Esophagus mucosa (tissue), 1 donor: ENCODE results near the gene TSPEAR. TPM values are rescaled to one million over a fixed set of nuclear protein-coding genes. Genes with fewer than 3 reads are reported as not detected.

Experiments used
- ATAC-seq: fragments of 200-7000 bp; cut with Tn5 transposase; one replicate; pipeline ENCODE4 v1.9.1; 2020
- total RNA-seq: library from RNA; stranded (reverse); gene quantifications from one replicate; pipeline ENCODE4 v1.2.4, GENCODE V29; 2023
- donor health status: DM: yes; HTN: yes; CAD: no.

TSPEAR gene
- total RNA-seq, 1 donor from 2014 or later = 0.08 TPM

DNA sequence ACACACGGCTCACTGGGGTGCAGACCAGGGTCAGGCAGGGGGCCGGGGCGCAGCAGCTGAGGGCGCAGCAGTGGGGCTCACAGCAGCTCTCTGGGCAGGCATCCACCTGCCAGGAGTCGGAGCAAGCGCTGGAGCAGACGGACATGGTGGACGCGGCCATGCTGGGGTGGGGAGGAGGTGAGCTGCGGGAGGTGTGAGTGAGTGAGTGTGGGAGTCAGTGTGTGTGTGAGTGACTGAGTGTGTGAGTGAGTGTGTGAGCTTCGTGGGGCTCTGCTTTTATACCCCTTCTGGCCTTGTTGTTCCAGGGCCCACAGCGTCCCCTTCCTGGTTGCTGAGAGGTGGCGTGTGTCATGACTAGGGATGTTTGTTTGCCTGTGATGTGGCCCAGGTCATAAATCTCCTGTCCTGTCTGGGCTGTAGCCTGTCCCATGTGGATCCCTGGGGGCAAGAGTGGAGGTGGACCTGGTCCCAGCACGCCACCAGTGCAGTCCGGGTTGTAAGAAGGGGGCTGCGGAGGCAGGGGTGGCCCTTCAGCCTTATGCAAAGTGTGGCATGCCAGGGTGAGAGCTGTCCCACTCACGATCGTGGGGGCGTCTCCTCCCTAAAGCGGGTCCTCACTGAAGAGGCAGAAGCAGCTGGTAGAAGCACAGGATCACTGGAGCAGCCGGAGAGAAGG lies 171.2 kb downstream of the TSPEAR start, which contains the start of gene KRTAP10-1:
TSS of gene KRTAP10-1 (minus strand) at position 205 of the 676 bp plus-strand sequence. CDS start at position 160, 45 bp downstream.
- ATAC-seq = no peak

DNA sequence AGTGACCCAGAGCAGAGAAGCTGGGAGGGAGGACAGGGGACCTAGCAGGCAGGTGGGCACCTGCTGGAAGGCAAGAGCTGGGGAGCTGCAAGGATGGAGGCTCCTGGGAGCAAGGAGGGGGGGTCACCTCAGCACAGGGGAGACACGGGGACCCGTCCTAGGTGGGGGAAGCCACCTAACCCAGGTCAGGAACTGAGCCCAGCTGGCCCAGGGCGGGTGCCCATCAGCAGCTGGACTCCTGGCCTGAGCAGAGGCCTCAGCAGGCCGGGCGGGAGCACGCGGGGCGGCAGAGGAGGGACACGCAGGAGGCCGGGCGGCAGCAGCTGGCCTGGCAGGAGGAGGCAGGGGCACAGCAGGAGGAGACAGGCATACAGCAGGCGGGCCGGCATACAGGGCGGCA lies 172.3 kb downstream of the TSPEAR start:
- ATAC-seq = no peak

DNA sequence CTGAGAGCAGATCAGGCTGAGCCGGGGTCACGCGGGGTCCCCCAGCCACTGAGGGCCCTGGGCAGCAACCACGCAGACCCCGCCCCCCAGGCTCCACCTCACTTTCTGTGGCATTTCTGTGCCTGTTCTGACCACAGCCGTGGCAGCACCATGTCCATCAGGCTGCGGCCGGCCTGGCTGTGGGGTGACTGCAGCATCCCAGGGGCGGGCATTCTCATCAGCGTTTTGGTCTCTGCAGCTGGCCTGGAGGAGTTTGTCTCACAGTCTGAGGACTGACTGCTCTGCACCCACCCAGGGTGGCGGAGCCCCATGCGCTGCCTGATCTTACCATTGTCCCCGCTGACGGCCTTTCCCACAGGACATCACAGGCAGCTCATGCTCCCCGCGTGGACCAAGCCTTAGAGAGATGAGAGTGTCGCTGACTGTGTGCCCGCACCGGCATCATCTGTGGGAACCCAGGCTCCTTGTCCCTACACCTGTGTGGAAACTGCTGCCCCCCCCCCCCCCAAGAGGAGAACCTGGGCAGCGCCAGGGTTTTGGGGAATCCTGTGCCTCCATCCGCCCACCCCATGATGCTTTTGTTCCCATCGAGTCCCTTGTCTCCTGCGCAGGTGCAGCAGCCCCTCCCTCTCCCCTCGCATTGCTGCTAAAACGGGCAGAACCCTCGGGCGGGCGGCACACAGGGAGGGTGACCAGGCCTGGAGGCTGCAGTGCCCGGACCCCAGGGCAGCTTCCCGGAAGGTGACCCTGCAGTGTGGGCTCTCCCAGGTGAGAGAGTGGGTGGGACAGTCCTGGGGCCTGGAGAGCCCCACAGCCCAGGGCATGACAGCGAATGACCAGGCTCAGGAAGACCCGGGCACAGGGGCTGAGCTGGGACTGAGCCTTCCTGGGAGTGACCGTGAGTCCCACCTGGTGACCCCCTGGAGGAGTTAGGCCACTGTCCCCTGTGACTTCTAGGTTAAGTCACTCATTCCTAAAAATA lies 173.2 kb downstream of the TSPEAR start:
- ATAC-seq = no peak

DNA sequence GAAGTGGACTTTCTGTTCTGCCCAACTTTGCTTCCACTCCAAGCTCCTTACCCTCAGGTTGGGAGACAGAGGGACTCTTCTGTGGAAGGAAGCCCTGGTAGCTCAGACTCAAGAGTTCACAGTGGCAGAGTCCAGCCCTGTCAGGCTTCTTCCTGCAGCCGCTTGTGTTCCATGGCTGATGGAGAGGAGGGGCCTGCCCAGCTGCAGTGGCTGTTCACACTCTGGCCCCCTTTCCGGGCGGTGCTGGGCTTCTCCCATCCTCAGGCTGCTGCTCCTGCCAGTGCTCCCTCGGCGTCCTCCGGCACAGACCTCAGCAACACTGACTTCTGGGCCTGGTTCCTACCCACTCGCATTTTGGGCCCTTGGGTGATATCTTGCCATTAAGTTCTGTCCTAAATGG lies 175.4 kb downstream of the TSPEAR start:
- ATAC-seq = no peak

DNA sequence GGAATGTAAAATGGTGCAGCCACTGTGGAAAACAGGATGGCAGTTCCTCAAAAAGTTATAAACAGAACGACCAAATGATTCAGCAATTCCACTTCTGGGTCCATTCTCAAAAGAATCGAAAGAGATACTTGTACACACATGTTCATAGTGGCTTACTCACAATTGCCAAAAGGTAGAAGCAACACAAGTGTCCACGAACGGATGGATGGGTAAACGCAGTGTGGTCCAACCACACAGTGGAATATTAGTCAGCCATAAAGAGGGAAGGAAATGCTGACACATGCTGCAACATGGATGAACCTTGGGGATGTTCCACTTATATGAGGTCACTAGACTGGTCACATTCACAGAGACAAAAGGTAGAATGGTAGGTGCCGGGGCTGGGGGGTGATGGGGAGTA lies 176.7 kb downstream of the TSPEAR start:
- no peak for ATAC-seq

DNA sequence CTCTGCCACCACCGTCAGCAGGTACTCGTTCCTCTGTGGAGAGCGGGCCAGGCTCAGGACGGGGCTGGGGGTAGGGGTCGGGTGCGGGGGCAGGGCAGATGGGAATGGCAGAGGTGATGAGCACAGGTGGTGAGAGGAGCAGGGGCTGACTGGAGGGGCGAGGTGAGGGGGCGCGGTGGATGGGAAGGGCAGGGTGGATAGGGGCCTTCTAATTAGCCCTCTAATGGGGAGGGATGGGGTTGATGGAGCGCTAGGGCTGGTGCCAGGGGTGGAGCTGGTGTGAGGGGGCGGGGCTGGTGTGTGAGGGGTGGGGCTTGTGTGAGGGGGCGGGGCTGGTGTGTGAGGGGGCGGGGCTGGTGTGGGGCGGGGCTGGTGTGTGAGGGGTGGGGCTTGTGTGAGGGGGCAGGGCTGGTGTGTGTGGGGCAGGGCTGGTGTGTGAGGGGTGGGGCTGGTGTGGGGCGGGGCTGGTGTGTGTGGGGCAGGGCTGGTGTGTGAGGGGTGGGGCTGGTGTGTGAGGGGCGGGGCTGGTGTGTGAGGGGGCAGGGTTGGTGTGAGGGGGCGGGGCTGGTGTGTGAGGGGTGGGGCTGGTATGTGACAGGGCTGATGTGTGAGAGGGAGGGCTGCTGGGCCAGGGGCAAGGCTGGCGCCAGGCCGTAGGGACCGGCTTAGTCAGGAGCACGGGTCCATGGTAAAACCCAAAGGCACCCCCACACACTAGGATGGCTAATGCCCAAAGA lies 177.3 kb downstream of the TSPEAR start:
- ATAC-seq = no peak

DNA sequence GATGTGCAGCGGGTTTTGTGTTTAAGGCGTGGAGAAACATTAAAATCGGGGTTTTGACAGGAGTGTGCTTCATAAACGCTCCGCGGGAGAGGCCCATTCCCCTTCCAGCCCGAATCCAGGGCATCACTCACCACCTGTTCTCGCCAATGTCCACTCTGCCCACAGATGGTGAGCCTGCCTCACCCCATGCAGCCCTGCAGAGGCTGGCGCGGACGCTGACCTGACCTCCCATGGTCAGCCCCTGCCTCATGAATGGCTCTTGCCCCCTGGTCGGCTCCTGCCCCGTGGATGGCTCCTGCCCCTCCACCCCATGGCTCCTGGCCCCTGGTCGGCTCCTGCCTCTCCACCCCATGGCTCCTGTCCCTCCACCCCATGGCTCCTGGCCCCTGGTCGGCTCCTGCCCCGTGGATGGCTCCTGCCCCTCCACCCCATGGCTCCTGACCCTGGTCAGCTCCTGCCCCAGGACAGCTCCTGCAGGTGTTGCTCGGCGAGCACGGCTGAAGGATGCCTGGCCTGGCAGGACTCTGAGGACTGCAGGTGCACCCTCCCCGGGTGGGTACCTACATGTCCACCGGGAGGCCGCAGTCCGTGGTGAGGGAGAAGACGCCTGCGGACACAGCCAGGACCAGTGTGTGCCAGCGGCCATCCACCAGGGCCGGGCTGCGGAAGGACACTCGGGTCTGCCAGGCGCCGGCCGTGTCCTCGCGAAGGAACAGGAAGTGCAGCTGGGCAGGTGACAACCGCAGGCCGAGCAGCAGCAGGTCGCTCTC lies 178.1 kb downstream of the TSPEAR start:
- ATAC-seq = no peak

DNA sequence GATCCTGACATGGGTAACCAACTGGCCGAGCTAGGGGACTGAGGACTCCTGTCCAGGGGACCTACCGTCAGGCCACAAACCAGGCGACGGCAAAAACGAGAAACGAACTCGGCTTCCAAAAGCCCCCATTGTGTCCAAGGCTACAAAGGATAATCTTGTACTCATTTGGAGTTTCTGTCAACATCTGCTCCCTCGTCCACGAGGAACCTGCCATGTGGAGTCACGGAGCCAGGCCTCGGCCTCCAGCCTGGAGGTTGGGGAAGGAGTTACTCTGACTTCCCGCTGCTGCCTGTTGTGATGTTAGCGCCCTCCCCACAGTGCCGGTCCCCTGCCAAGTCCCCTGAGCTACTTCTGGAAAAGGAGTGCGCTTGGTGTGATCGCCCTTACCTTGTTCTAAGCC lies 178.7 kb downstream of the TSPEAR start:
- ATAC-seq = no peak

DNA sequence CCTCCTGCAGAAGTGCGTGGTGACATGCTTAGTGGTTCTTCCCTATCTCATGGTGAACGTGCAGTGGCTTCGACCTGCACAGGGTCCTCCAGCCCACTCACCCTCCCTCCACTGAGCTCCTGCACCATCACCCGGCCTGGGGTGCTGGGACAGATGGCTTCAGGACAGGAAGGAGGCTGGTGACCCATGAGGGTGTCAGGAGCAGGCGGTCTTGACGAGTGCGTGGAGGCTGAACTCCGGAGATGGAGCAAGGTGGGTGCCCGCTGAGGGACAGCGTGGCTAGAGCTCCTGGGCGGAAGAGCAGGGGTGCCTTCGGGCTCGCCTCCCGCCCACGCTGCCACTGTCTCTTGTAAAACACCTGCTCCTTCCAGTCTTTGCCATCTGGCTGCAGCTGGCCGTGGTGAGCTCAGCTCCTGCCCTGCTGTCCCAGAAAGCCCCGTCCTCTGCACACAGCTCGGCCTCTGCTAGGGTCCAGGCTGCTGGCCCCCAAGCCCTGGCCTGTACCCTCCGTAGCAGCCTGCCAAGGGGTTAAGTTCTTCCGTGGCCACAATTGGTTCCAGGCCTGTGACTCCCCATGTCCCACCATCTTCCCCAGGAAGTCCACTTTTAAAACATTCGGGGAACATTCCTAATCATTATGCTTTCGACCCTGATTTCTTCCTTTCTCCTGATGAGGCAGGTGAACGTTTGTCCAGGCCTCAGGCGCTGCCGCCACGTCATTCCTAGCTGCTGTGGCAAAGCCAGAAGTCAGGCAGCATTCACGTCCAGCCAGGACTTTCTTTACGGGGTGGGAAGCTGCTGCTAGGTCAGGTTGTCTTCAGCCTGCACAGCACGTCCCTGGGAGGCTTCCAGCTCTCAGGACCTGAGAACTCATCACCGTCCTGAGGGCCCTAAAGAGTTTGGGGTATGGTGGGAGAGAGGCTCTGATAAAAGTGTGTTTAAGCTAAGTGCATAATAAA lies 179.5 kb downstream of the TSPEAR start:
- ATAC-seq = no peak

DNA sequence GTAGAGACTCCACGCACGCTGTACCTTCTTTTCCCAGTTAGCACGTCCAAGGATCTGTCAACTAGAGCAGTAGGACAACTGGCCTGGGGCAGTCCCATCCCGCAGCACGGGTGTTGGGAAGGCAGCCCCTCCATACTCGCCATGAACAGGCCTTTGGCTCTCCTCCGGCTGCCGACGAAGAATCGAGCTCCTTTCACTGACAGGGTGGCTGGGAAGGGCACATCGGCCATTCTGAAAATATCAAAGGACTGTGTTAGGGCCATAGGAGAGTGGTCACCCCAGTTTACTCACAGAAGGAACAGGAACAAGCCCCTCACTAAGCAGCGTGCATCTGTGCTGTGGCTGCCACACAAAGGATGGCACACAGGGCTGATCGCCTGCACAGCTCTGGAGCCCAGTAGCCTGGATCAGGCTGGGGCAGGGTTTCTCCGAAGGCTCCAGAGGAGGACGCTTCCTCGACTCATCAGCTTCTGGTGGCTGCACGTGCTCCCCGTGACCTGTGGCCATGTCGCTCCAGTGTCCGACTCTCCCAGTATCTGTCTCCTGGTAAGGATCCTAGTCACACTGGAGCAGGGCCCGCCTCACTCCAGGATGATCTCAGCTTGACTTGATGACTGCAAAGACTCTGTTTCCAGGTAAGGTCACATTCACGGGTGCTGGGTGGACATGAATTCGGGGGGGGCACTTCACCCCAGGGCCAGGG lies 180.3 kb downstream of the TSPEAR start:
- ATAC-seq = no peak

DNA sequence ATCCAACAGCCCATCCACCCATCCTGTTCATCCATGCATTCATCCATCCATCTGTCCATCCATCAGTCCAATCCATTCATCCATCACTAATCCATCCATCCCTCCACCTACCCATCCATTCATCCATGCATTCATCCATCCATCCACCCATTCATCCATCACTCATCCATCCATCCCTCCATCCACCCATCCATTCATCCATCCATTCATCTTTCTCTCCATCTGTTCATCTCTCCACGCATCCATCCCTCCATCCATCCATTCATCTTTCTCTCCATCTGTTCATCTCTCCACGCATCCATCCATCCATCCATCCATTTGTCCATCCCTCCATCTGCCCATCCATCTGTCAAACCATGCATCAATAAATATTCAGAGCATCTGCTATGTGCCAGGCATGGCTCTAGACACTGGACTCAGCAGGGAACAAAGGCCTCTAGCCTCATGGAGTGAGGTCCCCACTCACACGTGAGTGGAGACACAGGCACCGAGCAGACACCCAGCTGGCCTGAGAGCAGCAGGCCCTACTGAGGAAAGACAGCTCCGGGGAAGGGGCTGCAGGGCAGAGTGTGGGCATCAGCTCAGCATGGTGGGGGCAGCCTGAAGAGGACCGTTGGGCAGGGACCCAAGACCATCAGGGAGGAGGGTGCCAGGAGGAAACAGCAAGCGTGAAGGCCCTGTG lies 181.0 kb downstream of the TSPEAR start:
- ATAC-seq = no peak

DNA sequence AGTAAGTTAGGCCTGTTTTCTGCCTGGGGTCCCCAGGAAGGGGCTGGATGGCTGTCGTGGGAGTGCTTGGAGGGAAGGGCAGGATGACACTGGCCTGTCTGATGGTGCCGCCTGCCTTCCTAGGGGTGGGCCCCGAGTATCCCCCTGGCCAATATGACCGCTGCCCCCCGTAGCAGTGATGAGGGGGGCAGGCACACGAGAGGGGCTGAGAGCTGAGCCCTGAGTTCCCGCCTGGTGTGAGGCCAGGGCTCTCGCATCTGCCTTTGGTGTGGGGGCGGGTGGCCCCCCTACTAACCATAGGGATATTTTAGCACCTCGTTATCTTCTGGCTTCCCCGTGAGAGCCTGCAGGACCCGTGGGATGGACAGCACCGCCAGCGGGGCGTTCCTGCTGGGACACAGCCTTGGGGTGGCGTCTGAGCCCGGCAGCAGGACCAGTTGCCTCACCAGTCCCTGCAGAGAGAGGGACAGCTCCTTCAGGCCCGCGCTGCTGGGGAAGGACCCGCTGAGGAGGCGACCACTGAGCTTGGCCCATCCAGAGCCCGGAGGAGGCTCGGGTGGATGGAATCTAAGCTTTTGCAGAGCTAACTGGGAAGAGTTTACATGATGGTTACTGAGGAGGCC lies 181.8 kb downstream of the TSPEAR start:
- ATAC-seq = no peak

DNA sequence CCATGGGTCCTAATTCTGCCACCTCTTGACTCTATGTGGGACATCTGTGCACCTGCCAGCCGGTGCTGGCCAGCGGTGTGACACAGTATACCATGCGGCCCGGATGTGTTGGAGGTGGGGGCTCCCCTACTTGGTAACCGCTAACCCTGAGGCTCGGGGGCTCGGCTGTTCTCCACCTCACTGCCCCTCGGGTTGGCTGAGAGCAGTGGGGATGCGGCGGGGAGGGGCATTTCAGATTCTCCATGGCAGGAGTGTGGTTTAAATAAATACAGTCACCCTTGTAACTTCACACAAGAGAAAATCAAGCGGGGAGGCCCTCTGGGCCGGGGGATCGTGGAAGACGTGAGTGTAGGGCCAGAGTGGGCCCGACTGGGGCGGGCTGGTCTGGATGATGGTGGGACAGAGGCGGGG lies 182.4 kb downstream of the TSPEAR start:
- no peak for ATAC-seq

DNA sequence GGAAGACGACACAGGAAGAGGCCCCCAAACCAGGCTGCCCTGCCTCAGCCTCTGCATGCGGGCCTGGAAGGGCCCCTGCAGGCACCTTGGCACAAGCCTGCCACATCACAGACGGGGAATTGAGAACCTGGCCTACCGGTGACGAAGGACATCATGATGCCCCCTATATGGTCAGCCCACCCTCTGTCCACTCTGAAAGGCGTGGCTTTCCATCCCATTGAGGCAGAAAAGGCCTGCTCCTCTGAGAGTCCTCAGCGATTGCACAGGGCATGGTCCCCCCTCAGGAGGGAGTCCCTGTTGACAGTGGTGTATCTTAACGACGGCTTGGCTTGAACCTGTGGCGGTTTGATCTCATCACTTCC lies 182.8 kb downstream of the TSPEAR start:
- no peak for ATAC-seq

DNA sequence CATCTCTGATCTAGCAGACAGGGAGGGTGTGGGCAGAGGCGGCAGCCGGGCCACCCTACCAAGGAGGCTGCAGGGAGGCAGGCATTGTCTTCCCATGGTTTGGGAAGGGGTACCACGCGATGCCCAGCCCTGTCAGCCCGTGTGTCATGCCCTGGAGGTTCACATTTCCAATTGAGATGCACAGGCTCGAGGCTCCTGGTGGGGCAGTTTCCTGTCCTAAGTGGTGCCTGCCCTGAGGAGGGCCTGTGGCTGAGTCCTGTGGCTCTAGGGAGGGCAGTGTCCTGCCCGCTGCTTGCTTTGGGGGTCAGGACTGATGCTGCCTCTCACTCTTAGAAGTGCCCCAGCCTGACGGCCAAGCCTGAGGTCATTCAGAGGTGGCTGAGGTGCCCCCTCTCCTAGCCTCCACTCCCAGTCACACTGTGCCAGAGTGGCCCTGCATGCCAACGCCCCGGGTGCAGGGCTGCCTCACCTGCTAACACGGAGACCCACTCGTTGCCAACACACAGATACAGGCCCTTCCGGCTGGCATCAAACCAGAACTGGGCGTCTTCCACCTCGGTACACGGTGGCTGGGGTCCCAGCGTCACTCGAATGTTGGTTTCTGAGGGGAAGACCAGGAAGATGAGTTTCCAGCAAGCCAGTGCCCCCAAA lies 183.3 kb downstream of the TSPEAR start:
- no peak for ATAC-seq

DNA sequence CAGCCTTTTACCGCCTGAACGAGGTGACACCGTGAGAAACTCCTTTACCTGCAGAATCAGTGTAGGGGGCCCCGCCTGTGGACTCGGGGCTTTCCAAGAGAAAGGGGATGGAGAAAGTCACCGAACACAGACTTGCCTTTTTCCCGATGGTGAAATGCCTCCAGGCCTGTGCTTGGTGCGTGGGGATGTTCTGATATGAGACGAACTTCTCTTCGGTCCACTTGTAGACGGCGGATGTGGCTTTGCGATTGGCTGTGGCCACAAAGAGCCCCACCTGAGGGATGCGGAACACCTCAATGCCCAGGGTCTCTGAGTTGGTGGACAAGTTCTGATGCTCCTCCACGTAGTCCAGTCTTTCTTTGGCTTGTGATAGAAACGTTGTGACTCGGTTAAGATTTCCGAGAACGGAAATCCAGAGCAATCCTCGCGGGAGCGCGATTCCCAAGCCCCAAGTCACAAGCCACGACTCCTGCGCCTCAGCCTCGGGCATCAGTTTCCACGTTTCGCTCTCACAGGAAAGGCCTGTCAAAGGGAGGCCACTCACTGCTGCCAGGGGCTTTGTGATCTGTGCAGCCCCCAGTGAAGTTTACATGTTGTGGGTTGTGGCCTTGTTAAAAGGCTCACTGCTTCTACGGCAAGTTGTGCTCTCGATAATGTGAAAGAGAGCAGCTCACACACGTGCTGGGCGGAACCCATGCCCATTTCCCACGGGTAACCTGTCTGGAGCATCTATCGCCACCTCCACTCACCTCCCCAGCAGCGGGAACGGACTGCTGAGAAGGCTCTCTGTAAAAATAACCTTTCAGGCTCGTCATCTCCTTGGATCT lies 184.0 kb downstream of the TSPEAR start:
- ATAC-seq = no peak

DNA sequence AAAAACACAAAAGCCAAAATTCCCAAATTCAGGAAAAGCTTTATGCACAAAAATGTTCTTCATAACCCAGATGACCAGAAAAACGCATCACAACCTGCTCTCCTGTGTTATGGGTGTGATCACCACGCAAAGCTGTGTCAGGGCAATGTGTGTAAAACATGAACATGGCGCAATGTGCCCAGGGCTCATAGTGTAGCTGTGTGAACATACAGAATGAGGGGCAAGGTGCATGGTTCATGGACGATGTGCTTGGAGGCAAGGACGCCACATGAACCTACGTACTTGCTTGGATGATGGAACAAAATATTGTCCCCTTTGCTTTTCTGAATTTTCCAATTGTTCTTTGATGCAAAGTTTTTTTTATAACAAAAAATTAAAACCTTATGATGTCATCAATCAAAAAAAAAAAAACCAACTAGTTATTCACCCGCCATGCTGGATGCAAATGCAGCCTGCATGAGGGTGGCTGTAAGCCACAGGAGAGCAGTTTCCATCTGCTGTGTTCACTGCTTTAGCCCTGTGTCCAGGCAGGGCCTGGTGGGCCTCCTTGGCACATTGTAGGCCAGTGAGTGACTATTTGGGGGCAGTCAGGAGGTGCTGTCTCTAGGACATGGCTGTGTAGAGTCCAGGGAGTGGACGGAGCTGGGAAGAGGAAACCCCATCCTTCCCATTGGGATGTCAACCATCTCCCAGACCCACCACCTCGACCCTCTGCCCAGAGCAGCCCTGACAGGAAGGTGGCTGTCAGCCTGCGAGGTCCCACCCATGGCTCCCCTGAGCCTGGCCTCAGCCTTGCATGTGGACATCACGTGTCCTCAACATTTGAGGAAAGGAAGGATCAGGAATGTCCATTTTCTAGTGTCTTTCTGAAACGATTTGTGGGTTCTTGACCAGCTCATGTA lies 185.0 kb downstream of the TSPEAR start:
- no peak for ATAC-seq
